ENCODE measurements around the gene PLA2G3.

Gene PLA2G3, protein sequence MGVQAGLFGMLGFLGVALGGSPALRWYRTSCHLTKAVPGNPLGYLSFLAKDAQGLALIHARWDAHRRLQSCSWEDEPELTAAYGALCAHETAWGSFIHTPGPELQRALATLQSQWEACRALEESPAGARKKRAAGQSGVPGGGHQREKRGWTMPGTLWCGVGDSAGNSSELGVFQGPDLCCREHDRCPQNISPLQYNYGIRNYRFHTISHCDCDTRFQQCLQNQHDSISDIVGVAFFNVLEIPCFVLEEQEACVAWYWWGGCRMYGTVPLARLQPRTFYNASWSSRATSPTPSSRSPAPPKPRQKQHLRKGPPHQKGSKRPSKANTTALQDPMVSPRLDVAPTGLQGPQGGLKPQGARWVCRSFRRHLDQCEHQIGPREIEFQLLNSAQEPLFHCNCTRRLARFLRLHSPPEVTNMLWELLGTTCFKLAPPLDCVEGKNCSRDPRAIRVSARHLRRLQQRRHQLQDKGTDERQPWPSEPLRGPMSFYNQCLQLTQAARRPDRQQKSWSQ

DNA sequence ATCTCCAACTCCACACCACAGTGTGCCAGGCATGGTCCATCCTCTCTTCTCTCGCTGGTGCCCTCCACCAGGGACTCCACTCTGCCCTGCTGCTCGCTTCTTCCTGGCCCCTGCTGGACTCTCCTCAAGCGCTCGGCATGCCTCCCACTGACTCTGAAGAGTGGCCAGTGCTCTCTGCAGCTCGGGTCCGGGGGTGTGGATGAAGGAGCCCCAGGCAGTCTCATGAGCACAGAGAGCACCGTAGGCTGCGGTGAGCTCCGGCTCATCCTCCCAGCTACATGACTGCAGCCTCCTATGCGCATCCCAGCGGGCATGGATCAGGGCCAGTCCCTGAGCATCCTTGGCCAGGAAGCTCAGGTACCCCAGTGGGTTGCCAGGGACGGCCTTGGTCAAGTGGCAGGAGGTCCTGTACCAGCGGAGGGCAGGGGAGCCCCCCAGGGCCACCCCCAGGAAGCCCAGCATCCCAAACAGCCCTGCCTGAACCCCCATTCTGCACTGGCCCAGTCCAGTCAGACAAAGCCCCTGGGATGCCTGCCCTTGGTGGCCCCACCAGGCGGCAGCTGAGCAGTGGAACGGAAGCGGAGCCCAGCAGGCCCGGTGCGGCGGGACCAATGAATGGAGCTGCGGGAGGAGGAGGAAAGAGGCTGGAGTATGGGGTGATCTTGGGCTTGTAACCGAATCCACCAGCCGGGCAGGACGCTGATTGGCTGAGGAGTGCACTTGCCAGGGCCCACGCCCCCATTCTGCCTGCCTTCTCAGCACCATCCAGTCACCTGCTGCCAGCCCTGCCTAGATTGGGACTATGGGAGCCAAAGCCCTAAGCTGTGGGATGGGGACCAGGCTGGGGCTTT lies at the start of gene PLA2G3:
Gene PLA2G3 (minus strand): TSS at position 643 of the 851 bp plus-strand sequence. CDS start 154 bp downstream, at position 489.
- no peak within 1 kb of the TSS for H3K4me3 ChIP-seq (ENCODE audit: low read depth, low read length)
- TF ChIP-seq, protein P1, sequence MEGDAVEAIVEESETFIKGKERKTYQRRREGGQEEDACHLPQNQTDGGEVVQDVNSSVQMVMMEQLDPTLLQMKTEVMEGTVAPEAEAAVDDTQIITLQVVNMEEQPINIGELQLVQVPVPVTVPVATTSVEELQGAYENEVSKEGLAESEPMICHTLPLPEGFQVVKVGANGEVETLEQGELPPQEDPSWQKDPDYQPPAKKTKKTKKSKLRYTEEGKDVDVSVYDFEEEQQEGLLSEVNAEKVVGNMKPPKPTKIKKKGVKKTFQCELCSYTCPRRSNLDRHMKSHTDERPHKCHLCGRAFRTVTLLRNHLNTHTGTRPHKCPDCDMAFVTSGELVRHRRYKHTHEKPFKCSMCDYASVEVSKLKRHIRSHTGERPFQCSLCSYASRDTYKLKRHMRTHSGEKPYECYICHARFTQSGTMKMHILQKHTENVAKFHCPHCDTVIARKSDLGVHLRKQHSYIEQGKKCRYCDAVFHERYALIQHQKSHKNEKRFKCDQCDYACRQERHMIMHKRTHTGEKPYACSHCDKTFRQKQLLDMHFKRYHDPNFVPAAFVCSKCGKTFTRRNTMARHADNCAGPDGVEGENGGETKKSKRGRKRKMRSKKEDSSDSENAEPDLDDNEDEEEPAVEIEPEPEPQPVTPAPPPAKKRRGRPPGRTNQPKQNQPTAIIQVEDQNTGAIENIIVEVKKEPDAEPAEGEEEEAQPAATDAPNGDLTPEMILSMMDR (IDR thresholded peaks at IDR 0.05; ENCODE audit: low read depth, low read length, missing control alignments), result no peak
- in situ Hi-C loops (cut with HindIII; ENCODE audit: low sequenced_read_pairs), result no loop called here
- peak; percentile 16 for DNase-seq (ENCODE audit: low read depth)

DNA sequence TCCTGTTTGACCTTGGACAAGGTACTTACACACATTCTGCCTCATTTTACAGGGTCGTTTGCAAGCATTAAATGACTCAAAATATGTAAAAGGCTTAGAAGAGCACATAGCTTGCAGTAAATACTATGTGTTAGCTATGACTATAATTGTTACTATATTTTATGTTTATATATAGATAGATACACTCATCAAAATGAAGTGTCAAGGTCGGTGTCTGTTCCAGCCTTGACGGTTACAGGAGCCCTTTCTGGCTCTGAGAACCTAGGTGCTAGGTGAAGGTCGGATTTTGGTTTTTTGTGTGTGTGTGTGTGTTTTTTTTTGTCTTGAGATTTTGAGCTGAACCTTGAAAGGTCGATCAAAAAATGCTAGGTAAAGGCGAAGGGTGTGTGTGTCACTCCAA lies 47.3 kb upstream of the PLA2G3 start:
- no peak overlapping the region for H3K4me3 ChIP-seq (ENCODE audit: low read depth, low read length)
- in situ Hi-C loops (cut with HindIII; ENCODE audit: low sequenced_read_pairs), result no loop called here
- TF ChIP-seq, protein P1 (IDR thresholded peaks at IDR 0.05; ENCODE audit: low read depth, low read length, missing control alignments), result no peak
- no peak for DNase-seq (ENCODE audit: low read depth)

DNA sequence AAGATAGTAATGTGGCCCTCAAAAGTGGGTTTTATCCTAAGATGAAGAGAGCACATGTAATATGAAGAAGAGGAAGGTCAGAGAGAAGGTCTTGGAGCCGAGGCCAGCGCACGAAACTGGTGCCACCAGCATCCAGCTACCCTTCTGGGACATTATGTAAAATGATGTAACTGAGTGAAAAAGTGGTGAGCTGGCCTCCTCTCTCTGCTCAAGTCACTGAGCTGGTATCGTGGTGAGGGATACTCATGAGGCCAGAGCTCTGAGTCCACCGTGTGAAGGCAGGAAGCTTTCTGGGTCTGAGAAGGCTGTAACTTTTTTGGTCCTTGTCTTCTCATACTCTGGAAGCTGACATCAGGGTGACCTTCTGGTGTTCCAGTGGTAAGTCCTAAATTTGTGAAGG lies 44.7 kb upstream of the PLA2G3 start:
- in situ Hi-C loops (cut with HindIII; ENCODE audit: low sequenced_read_pairs), result no loop called here
- TF ChIP-seq, protein P1 (IDR thresholded peaks at IDR 0.05; ENCODE audit: low read depth, low read length, missing control alignments), result no peak
- no peak overlapping the region for H3K4me3 ChIP-seq (ENCODE audit: low read depth, low read length)
- DNase-seq (ENCODE audit: low read depth), result no peak

DNA sequence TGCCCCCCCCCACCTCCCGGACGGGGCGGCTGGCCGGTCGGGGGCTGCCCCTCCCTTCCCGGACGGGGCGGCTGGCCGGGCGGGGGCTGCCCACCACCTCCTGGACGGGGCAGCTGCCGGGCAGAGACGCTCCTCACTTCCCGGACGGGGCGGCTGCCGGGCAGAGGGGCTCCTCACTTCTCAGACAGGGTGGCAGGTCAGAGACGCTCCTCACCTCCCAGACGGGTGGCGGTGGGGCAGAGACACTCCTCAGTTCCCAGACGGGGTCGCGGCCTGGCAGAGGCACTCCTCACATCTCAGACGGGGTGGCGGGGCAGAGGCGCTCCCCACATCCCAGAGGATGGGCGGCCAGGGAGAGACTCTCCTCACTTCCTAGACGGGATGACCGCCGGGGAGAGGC lies 43.7 kb upstream of the PLA2G3 start:
- DNase-seq (ENCODE audit: low read depth), result no peak
- TF ChIP-seq, protein P1 (IDR thresholded peaks at IDR 0.05; ENCODE audit: low read depth, low read length, missing control alignments), result no peak
- H3K4me3 ChIP-seq (ENCODE audit: low read depth, low read length), result no peak overlapping the region
- in situ Hi-C loops (cut with HindIII; ENCODE audit: low sequenced_read_pairs), result no loop called here

DNA sequence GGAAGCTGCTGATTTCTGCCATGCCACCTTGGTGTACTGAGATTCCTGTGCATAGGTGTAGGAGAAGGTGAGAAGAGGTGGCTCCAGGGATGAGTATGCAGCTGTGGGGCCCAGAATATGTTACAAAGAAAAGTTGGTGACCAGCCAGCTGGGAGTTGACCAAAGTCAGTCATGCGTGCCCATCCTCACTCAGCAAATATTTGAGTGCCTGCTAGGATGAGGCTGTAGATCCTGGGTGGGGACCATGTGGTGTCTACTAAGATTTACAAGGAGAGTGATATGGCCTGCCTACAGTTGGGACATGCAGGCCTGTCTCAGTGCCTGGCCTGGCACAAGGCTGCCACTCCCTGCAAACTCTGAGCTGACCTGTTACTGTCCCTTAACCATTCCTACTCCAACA lies 39.0 kb upstream of the PLA2G3 start:
- in situ Hi-C loops (cut with HindIII; ENCODE audit: low sequenced_read_pairs), result loop anchor here (5.0 kb wide), 1 partner anchor 33 kb away; the partner anchor contains the start of gene LIMK2
- DNase-seq (ENCODE audit: low read depth), result peak; percentile 26
- H3K4me3 ChIP-seq (ENCODE audit: low read depth, low read length), result no peak overlapping the region
- TF ChIP-seq, protein P1 (IDR thresholded peaks at IDR 0.05; ENCODE audit: low read depth, low read length, missing control alignments), result no peak

GRCh38 chr22:31178859-31179258 lies 38.6 kb upstream of the PLA2G3 start:
- no peak for DNase-seq (ENCODE audit: low read depth)
- no peak overlapping the region for H3K4me3 ChIP-seq (ENCODE audit: low read depth, low read length)
- TF ChIP-seq, protein P1 (IDR thresholded peaks at IDR 0.05; ENCODE audit: low read depth, low read length, missing control alignments), result no peak
- in situ Hi-C loops (cut with HindIII; ENCODE audit: low sequenced_read_pairs), result loop anchor here (5.0 kb wide), 1 partner anchor 33 kb away; the partner anchor contains the start of gene LIMK2
